Measurements from ENCODE around the gene TRIM24. TPM values are rescaled to one million over a fixed set of nuclear protein-coding genes. Genes with fewer than 3 reads are reported as not detected.

Gene TRIM24
- polyA plus RNA-seq, 1 of the 3 experiments (the other 2 are of a cell fraction): 5.3 TPM

DNA sequence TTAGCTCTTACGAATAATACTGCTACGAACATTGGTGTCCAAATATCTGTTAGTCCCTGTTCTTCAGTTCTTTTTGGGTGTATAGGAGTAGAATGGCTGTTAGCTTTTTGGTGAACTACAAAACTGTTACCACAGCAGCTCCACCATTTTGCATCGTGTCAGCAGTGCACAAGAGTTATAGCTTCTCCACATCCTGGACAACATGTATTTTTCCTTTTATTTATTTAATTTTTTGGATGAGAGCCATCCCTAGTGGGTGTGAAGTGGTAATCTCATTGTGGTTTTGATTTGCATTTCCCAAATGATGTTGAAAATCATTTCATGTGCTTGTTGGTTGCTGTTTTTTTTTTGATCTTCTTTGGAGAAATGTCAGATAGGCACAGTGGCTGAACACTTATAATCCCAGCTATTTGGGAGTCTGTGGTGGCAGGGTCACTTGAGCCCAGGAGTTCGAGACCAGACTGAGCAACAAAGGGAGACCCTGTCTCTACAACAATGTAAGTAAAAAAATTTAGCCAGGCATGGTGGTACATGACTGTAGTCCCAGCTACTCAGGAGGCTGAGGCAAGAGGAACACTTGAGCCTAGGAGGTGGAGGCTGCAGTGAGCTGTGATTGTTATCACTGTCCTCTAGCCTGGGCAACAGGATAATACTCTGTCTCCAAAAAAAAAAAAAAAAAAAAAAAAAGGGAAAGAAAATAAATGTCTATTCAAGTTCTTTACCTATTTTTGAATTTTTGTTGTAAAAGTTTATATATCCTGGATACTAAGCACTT is 31.7 kb downstream of the TRIM24 start:
- Histone ChIP-seq H4K20me1 (ENCODE audit: insufficient read depth) (no peaks in the 10 kb centered on the region), H3F3A (replicated peaks; ENCODE audit: insufficient read depth) (no peaks in the 10 kb centered on the region), H3K9me2 (no peaks in the 10 kb centered on the region), H3K27me3 (ENCODE audit: insufficient read depth) (no peaks in the 10 kb centered on the region), H3K36me3 (replicated peaks in 1 of 2; ENCODE audit: control insufficient read depth in 1 of 2, insufficient read depth in 2 of 2, low read length in 1 of 2) (no peaks in the 10 kb centered on the region), H3K27ac (ENCODE audit: low read depth in 2 of 2, low read length in 1 of 2) (no peak overlapping the region), H3K4me3 (ENCODE audit: low read depth in 2 of 2, low read length in 1 of 2) (no peak overlapping the region), H3K9me3 (no peaks in the 10 kb centered on the region), H2AFZ (ENCODE audit: low read depth) (no peak overlapping the region), H3K4me2 (no peak overlapping the region), H3K79me2 (ENCODE audit: insufficient read depth) (peaks cover 98% of the 10 kb centered on the region), H3K4me1 (ENCODE audit: control insufficient read depth in 1 of 2, insufficient read depth in 2 of 2, low read depth in 1 of 2, low read length in 1 of 2) (peaks cover 0 to 2% of the 10 kb centered on the region in 2 experiments; a peak in 2 of 4 replicates), H3K9ac (no peak overlapping the region)
- TF ChIP-seq SMC3 (IDR thresholded peaks at IDR 0.05; ENCODE audit: low read depth, low read length): no peak
- TF ChIP-seq ELF1 (IDR thresholded peaks at IDR 0.05): no peak
- no peak for TF ChIP-seq MXI1 (IDR thresholded peaks at IDR 0.05; ENCODE audit: low read depth, low read length)
- TF ChIP-seq MEF2A (IDR thresholded peaks at IDR 0.05; ENCODE audit: borderline replicate concordance, low read depth): no peak
- TF ChIP-seq GABPA (IDR thresholded peaks at IDR 0.05; ENCODE audit: low read depth): no peak
- TF ChIP-seq, protein P1, sequence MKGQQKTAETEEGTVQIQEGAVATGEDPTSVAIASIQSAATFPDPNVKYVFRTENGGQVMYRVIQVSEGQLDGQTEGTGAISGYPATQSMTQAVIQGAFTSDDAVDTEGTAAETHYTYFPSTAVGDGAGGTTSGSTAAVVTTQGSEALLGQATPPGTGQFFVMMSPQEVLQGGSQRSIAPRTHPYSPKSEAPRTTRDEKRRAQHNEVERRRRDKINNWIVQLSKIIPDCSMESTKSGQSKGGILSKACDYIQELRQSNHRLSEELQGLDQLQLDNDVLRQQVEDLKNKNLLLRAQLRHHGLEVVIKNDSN (IDR thresholded peaks at IDR 0.05; ENCODE audit: borderline replicate concordance, low read depth): no peak
- TF ChIP-seq FOSL2 (IDR thresholded peaks at IDR 0.05; ENCODE audit: borderline replicate concordance, low read depth): no peak
- TF ChIP-seq RAD21 (IDR thresholded peaks at IDR 0.05; ENCODE audit: low read length): no peak
- TF ChIP-seq, protein P2, sequence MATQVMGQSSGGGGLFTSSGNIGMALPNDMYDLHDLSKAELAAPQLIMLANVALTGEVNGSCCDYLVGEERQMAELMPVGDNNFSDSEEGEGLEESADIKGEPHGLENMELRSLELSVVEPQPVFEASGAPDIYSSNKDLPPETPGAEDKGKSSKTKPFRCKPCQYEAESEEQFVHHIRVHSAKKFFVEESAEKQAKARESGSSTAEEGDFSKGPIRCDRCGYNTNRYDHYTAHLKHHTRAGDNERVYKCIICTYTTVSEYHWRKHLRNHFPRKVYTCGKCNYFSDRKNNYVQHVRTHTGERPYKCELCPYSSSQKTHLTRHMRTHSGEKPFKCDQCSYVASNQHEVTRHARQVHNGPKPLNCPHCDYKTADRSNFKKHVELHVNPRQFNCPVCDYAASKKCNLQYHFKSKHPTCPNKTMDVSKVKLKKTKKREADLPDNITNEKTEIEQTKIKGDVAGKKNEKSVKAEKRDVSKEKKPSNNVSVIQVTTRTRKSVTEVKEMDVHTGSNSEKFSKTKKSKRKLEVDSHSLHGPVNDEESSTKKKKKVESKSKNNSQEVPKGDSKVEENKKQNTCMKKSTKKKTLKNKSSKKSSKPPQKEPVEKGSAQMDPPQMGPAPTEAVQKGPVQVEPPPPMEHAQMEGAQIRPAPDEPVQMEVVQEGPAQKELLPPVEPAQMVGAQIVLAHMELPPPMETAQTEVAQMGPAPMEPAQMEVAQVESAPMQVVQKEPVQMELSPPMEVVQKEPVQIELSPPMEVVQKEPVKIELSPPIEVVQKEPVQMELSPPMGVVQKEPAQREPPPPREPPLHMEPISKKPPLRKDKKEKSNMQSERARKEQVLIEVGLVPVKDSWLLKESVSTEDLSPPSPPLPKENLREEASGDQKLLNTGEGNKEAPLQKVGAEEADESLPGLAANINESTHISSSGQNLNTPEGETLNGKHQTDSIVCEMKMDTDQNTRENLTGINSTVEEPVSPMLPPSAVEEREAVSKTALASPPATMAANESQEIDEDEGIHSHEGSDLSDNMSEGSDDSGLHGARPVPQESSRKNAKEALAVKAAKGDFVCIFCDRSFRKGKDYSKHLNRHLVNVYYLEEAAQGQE (IDR thresholded peaks at IDR 0.05; ENCODE audit: low read depth, low read length): no peak
- TF ChIP-seq TEAD4 (IDR thresholded peaks at IDR 0.05; ENCODE audit: borderline replicate concordance, insufficient read depth): no peak
- TF ChIP-seq GATA2 (CRISPR knock-in tag; IDR thresholded peaks at IDR 0.05): no peak
- POLR2A ChIA-PET: no interaction called here
- CTCF ChIA-PET: interaction anchor here (0.7 to 1.6 kb wide), 4 partner anchors 13 to 496 kb away, joined by 3 to 6 read pairs (median 4); no protein-coding TSS in a partner anchor
- 93% methylated on average over 4 of the region's 4 CpGs for WGBS (ENCODE audit: low lambda C conversion rate)
- DNase-seq: no peak

DNA sequence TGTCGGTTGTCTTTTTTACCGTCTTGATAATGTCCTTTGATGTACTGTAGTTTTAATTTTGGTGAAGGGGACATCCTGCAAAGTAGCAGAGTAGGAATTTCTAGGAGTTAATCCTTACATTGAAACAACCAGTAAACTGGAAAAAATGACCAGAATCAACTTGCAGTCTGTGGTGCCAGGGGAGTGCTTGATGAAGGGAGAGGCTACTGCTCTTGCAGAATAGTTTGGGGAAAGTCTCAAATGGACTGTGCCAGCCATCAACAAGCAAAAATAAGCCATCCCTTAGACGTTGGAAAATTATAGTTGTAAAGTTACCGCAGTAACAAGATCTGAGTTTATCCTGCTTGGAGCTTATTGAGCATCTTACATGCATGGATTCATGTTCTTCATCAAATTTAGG is 32.4 kb downstream of the TRIM24 start:
- Histone ChIP-seq H3K4me1 (ENCODE audit: control insufficient read depth in 1 of 2, insufficient read depth in 2 of 2, low read depth in 1 of 2, low read length in 1 of 2) (peaks cover 0 to 2% of the 10 kb centered on the region in 2 experiments; a peak in 2 of 4 replicates), H3K36me3 (replicated peaks in 1 of 2; ENCODE audit: control insufficient read depth in 1 of 2, insufficient read depth in 2 of 2, low read length in 1 of 2) (no peaks in the 10 kb centered on the region), H3K9ac (no peak overlapping the region), H4K20me1 (ENCODE audit: insufficient read depth) (no peaks in the 10 kb centered on the region), H3K9me2 (no peaks in the 10 kb centered on the region), H3K27ac (ENCODE audit: low read depth in 2 of 2, low read length in 1 of 2) (no peak overlapping the region), H3K9me3 (no peaks in the 10 kb centered on the region), H2AFZ (ENCODE audit: low read depth) (no peak overlapping the region), H3K27me3 (ENCODE audit: insufficient read depth) (no peaks in the 10 kb centered on the region), H3K79me2 (ENCODE audit: insufficient read depth) (peaks cover 98% of the 10 kb centered on the region), H3K4me3 (ENCODE audit: low read depth in 2 of 2, low read length in 1 of 2) (no peak overlapping the region), H3K4me2 (no peak overlapping the region), H3F3A (replicated peaks; ENCODE audit: insufficient read depth) (no peaks in the 10 kb centered on the region)
- ChIA-PET POLR2A (no interaction called here), CTCF (interaction anchor here (1.2 kb wide), 1 partner anchor 9 kb away, joined by 5 read pairs; no protein-coding TSS in a partner anchor)
- 83% methylated on average over 4 of the region's 4 CpGs for WGBS (ENCODE audit: low lambda C conversion rate)
- no peak for DNase-seq
- TF ChIP-seq FOXJ3 (CRISPR knock-in tag; IDR thresholded peaks at IDR 0.05): no peak
- no peak for TF ChIP-seq RXRA (IDR thresholded peaks at IDR 0.05; ENCODE audit: borderline replicate concordance, low read depth)
- no peak for TF ChIP-seq MEF2A (IDR thresholded peaks at IDR 0.05; ENCODE audit: borderline replicate concordance, low read depth)
- TF ChIP-seq, protein P3, sequence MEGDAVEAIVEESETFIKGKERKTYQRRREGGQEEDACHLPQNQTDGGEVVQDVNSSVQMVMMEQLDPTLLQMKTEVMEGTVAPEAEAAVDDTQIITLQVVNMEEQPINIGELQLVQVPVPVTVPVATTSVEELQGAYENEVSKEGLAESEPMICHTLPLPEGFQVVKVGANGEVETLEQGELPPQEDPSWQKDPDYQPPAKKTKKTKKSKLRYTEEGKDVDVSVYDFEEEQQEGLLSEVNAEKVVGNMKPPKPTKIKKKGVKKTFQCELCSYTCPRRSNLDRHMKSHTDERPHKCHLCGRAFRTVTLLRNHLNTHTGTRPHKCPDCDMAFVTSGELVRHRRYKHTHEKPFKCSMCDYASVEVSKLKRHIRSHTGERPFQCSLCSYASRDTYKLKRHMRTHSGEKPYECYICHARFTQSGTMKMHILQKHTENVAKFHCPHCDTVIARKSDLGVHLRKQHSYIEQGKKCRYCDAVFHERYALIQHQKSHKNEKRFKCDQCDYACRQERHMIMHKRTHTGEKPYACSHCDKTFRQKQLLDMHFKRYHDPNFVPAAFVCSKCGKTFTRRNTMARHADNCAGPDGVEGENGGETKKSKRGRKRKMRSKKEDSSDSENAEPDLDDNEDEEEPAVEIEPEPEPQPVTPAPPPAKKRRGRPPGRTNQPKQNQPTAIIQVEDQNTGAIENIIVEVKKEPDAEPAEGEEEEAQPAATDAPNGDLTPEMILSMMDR (IDR thresholded peaks at IDR 0.05): no peak
- TF ChIP-seq POLR2AphosphoS5 (IDR thresholded peaks at IDR 0.05; ENCODE audit: low read depth, low read length): no peak
- TF ChIP-seq, protein P1 (IDR thresholded peaks at IDR 0.05; ENCODE audit: borderline replicate concordance, low read depth): no peak
- no peak for TF ChIP-seq CHD2 (IDR thresholded peaks at IDR 0.05; ENCODE audit: low read length, partially characterized antibody)
- no peak for TF ChIP-seq FOXM1 (IDR thresholded peaks at IDR 0.05; ENCODE audit: low read depth)
- TF ChIP-seq, protein P4, sequence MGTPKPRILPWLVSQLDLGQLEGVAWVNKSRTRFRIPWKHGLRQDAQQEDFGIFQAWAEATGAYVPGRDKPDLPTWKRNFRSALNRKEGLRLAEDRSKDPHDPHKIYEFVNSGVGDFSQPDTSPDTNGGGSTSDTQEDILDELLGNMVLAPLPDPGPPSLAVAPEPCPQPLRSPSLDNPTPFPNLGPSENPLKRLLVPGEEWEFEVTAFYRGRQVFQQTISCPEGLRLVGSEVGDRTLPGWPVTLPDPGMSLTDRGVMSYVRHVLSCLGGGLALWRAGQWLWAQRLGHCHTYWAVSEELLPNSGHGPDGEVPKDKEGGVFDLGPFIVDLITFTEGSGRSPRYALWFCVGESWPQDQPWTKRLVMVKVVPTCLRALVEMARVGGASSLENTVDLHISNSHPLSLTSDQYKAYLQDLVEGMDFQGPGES (IDR thresholded peaks at IDR 0.05; ENCODE audit: low read depth, low read length): no peak
- no peak for TF ChIP-seq RFX5 (IDR thresholded peaks at IDR 0.05; ENCODE audit: low read length)

All from SK-N-SH (cell line).